ENCODE measurements around the gene FA2H. TPM values are rescaled to one million over a fixed set of nuclear protein-coding genes. Genes with fewer than 3 reads are reported as not detected.

FA2H gene
- total and polyA plus RNA-seq, 7 donors, result 0.71 to 31.0 (median 6.0) TPM; not detected in 2

- no peaks in the 10 kb centered on the region for H3K9me3 ChIP-seq
- peaks cover 0 to 14% (median 13%) of the 10 kb centered on the region in 4 donors for H3K4me1 ChIP-seq
- no peak overlapping the region for H3K4me3 ChIP-seq
- TF ChIP-seq EP300 (IDR thresholded peaks at IDR 0.05) (no peak), POLR2A (IDR thresholded peaks at IDR 0.05) (no peak), POLR2AphosphoS5 (IDR thresholded peaks at IDR 0.05) (no peak), CTCF (IDR thresholded peaks at IDR 0.05) (no peak)
- no peaks in the 10 kb centered on the region for H3K36me3 ChIP-seq
- H3K27me3 ChIP-seq, result peaks cover 0 to 38% (median 0%) of the 10 kb centered on the region in 3 donors
- intact Hi-C loops (cut with DNase I), result no loop called here
- DNase-seq, result no peak
- WGBS, 2 donors, result 63 to 74% methylated on average over 11 of the region's 11 CpGs
- no peak overlapping the region for H3K27ac ChIP-seq
Measured at GRCh38 chr16:74771656-74772315, 2.8 kb downstream of the FA2H start.

- DNase-seq, result no peak
- H3K9me3 ChIP-seq, result no peaks in the 10 kb centered on the region
- no peaks in the 10 kb centered on the region for H3K36me3 ChIP-seq
- TF ChIP-seq POLR2A (IDR thresholded peaks at IDR 0.05) (no peak), POLR2AphosphoS5 (IDR thresholded peaks at IDR 0.05) (no peak), EP300 (IDR thresholded peaks at IDR 0.05) (no peak), CTCF (IDR thresholded peaks at IDR 0.05) (no peak)
- intact Hi-C loops (cut with DNase I), result no loop called here
- H3K27ac ChIP-seq, result no peak overlapping the region
- H3K4me3 ChIP-seq, result no peak overlapping the region
- 47 to 77% methylated on average over 13 of the region's 13 CpGs for WGBS, 2 donors
- H3K27me3 ChIP-seq, result peaks cover 0 to 38% (median 0%) of the 10 kb centered on the region in 3 donors
- peaks cover 0 to 14% (median 13%) of the 10 kb centered on the region in 4 donors for H3K4me1 ChIP-seq
Measured at GRCh38 chr16:74770831-74771526, 3.6 kb downstream of the FA2H start.

GRCh38 chr16:74769586-74770190, 4.9 kb downstream of the FA2H start:
- H3K4me3 ChIP-seq, result no peak overlapping the region
- DNase-seq, result no peak
- no peaks in the 10 kb centered on the region for H3K36me3 ChIP-seq
- H3K27me3 ChIP-seq, result peaks cover 0 to 30% (median 0%) of the 10 kb centered on the region in 3 donors
- no peak for TF ChIP-seq EP300 (IDR thresholded peaks at IDR 0.05)
- no peak for TF ChIP-seq POLR2A (IDR thresholded peaks at IDR 0.05)
- TF ChIP-seq CTCF (IDR thresholded peaks at IDR 0.05), result no peak
- TF ChIP-seq POLR2AphosphoS5 (IDR thresholded peaks at IDR 0.05), result no peak
- peaks cover 0 to 9% (median 8%) of the 10 kb centered on the region in 4 donors for H3K4me1 ChIP-seq
- intact Hi-C loops (cut with DNase I), result no loop called here
- no peaks in the 10 kb centered on the region for H3K9me3 ChIP-seq
- H3K27ac ChIP-seq, result no peak overlapping the region
- WGBS, 2 donors, result 66 to 79% methylated on average over 10 of the region's 10 CpGs

- H3K27me3 ChIP-seq, result peaks cover 0 to 15% (median 0%) of the 10 kb centered on the region in 3 donors
- H3K9me3 ChIP-seq, result no peaks in the 10 kb centered on the region
- no peak overlapping the region for H3K27ac ChIP-seq
- 80 to 91% methylated on average over 6 of the region's 6 CpGs for WGBS, 2 donors
- no peak for DNase-seq
- no peaks in the 10 kb centered on the region for H3K36me3 ChIP-seq
- H3K4me1 ChIP-seq, result no peaks in the 10 kb centered on the region
- intact Hi-C loops (cut with DNase I), result no loop called here
- no peak overlapping the region for H3K4me3 ChIP-seq
- TF ChIP-seq POLR2AphosphoS5 (IDR thresholded peaks at IDR 0.05), result no peak
- no peak for TF ChIP-seq CTCF (IDR thresholded peaks at IDR 0.05)
- TF ChIP-seq EP300 (IDR thresholded peaks at IDR 0.05), result no peak
- TF ChIP-seq POLR2A (IDR thresholded peaks at IDR 0.05), result no peak
Measured at GRCh38 chr16:74768239-74768638, 6.4 kb downstream of the FA2H start.

All from sigmoid colon (tissue), 7 donors.